Mesenchymal stem cell (in vitro differentiated cells and primary cell): ENCODE results near the gene GNAI2.

Source experiments
- DNase-seq: peaks from one replicate; pipeline ENCODE4 v3.0.0-alpha.2; 2013
- H2AFZ ChIP-seq: one replicate; pipeline ENCODE4 v1.6.1; 2013; ENCODE audit warnings: low read depth, mild to moderate bottlenecking, control low read depth, inconsistent platforms, low read length, moderate library complexity
- H2AK5ac ChIP-seq: 2 replicates; pipeline ENCODE4 v1.6.1; 2013; ENCODE audit warnings: low read length, moderate library complexity, mild to moderate bottlenecking, inconsistent platforms; ENCODE audit not compliant: severe bottlenecking
- H2BK120ac ChIP-seq: one replicate; pipeline ENCODE4 v1.6.1; 2013; ENCODE audit warnings: low read depth, mild to moderate bottlenecking, inconsistent platforms, low read length, moderate library complexity
- H2BK12ac ChIP-seq, 2 experiments: one replicate each; pipeline ENCODE4 v1.6.1; 2013; ENCODE audit warnings: inconsistent platforms in 2 of 2, low read length in 2 of 2, mild to moderate bottlenecking in 2 of 2, moderate library complexity in 2 of 2, control low read depth in 1 of 2
- H2BK15ac ChIP-seq: one replicate; pipeline ENCODE4 v1.6.1; 2013; ENCODE audit warnings: mild to moderate bottlenecking, low read depth, inconsistent platforms; ENCODE audit not compliant: poor library complexity, severe bottlenecking
- H2BK5ac ChIP-seq: 2 replicates; pipeline ENCODE4 v1.6.1; 2013; ENCODE audit warnings: low read depth, mild to moderate bottlenecking, low read length, control low read depth, inconsistent platforms; ENCODE audit not compliant: poor library complexity, severe bottlenecking
- H3K14ac ChIP-seq, 2 experiments: one replicate each; pipeline ENCODE4 v1.6.1; 2013; ENCODE audit warnings: inconsistent platforms in 2 of 2, low read length in 2 of 2, control low read depth in 1 of 2, mild to moderate bottlenecking in 1 of 2, moderate library complexity in 1 of 2
- H3K18ac ChIP-seq, 2 experiments: one replicate each; pipeline ENCODE4 v1.6.1; 2013; ENCODE audit warnings: inconsistent platforms in 2 of 2, low read length in 2 of 2, control low read depth in 1 of 2, low read depth in 1 of 2, mild to moderate bottlenecking in 1 of 2
- H3K23ac ChIP-seq, 2 experiments: one replicate each; pipeline ENCODE4 v1.6.1; 2013; ENCODE audit warnings: inconsistent platforms in 2 of 2, low read length in 2 of 2, mild to moderate bottlenecking in 2 of 2, moderate library complexity in 2 of 2, control low read depth in 1 of 2
- H3K27ac ChIP-seq: 2 replicates; pipeline ENCODE4 v1.5.1; 2013; ENCODE audit warnings: mild to moderate bottlenecking, moderate library complexity, low read length, control low read depth, inconsistent platforms; ENCODE audit not compliant: poor library complexity, severe bottlenecking
- H3K27me3 ChIP-seq, 2 experiments: 2 replicates each; pipeline versions ENCODE4 v1.6.1 to v1.7.0; 2013; ENCODE audit warnings: low read length in 2 of 2, mild to moderate bottlenecking in 2 of 2, moderate library complexity in 2 of 2, control low read depth in 1 of 2, inconsistent platforms in 1 of 2; ENCODE audit not compliant: control insufficient read depth in 1 of 2, insufficient read depth in 1 of 2
- H3K36me3 ChIP-seq, 2 experiments: 2 replicates each; pipeline versions ENCODE4 v1.6.1 to v1.7.0; 2013; ENCODE audit warnings: low read length in 2 of 2, control low read depth in 1 of 2, inconsistent platforms in 1 of 2, low read depth in 1 of 2, mild to moderate bottlenecking in 1 of 2; ENCODE audit not compliant: insufficient read depth in 2 of 2, control insufficient read depth in 1 of 2
- H3K4ac ChIP-seq, 2 experiments: one replicate each; pipeline ENCODE4 v1.6.1; 2013; ENCODE audit warnings: inconsistent platforms in 2 of 2, low read length in 2 of 2, mild to moderate bottlenecking in 2 of 2, moderate library complexity in 2 of 2, control low read depth in 1 of 2, low read depth in 1 of 2
- H3K4me1 ChIP-seq: 2 replicates; pipeline ENCODE4 v1.6.1; 2013; ENCODE audit warnings: low read depth, low read length, control low read depth; ENCODE audit not compliant: control insufficient read depth, insufficient read depth
- H3K4me2 ChIP-seq: 2 replicates; pipeline ENCODE4 v1.6.1; 2013; ENCODE audit warnings: low read length, mild to moderate bottlenecking, inconsistent platforms; ENCODE audit not compliant: poor library complexity, severe bottlenecking
- H3K4me3 ChIP-seq, 2 experiments: 2 replicates each; pipeline versions ENCODE4 v1.5.1 to v1.7.0; 2013; ENCODE audit warnings: low read length in 2 of 2, mild to moderate bottlenecking in 2 of 2, control low read depth in 1 of 2, low read depth in 1 of 2; ENCODE audit not compliant: insufficient read depth in 1 of 2
- H3K79me1 ChIP-seq: replicated peaks from 2 replicates; pipeline ENCODE4 v1.6.1; 2013; ENCODE audit warnings: mild to moderate bottlenecking, control low read depth, low read length, inconsistent platforms; ENCODE audit not compliant: poor library complexity, severe bottlenecking
- H3K9ac ChIP-seq: 2 replicates; pipeline ENCODE4 v1.7.0; 2013; ENCODE audit warnings: mild to moderate bottlenecking, low read length, moderate library complexity
- H3K9me3 ChIP-seq: 2 replicates; pipeline ENCODE4 v1.7.0; 2013; ENCODE audit warnings: mild to moderate bottlenecking, low read length; ENCODE audit not compliant: control insufficient read depth
- H4K8ac ChIP-seq: one replicate; pipeline ENCODE4 v1.6.1; 2013; ENCODE audit warnings: inconsistent platforms, mild to moderate bottlenecking, low read length, moderate library complexity
- H4K91ac ChIP-seq: one replicate; pipeline ENCODE4 v1.6.1; 2013; ENCODE audit warnings: mild to moderate bottlenecking, low read length, inconsistent platforms
- WGBS: methylation state at CpG from one replicate; pipeline ENCODE4 v1.1.7; 2013; ENCODE audit warnings: mixed read lengths; 5-methylcytosine and 5-hydroxymethylcytosine counted together

Gene GNAI2

GRCh38 chr3:50236484-50237132 lies 604 bp downstream of the GNAI2 start:
- H4K91ac ChIP-seq: peak overlapping the region; percentile 46
- no peak for DNase-seq
- no peak overlapping the region for H4K8ac ChIP-seq
- H3K27ac ChIP-seq: peak overlapping the region; percentile 92
- H3K4me1 ChIP-seq: peaks cover 34% of the 10 kb centered on the region
- H3K18ac ChIP-seq: peak overlapping the region; percentile 78 to 97
- peak overlapping the region in 1 of 2 experiments; percentile 68 for H2BK12ac ChIP-seq
- H3K36me3 ChIP-seq: peaks cover 14 to 25% of the 10 kb centered on the region in 2 experiments
- under 1% methylated on average over 13 of the region's 13 CpGs for WGBS
- peaks cover 6% of the 10 kb centered on the region for H3K79me1 ChIP-seq
- H3K23ac ChIP-seq: peak overlapping the region in 1 of 2 experiments; percentile 68
- H3K4me2 ChIP-seq: peak overlapping the region; percentile 95
- H2AK5ac ChIP-seq: peak overlapping the region; percentile 35
- peak overlapping the region; percentile 54 to 95 for H3K4ac ChIP-seq
- H3K9ac ChIP-seq: peak overlapping the region; percentile 96
- peak overlapping the region; percentile 40 for H2BK120ac ChIP-seq
- no peaks in the 10 kb centered on the region for H3K9me3 ChIP-seq
- peak overlapping the region; percentile 81 for H2BK5ac ChIP-seq
- H2BK15ac ChIP-seq: no peak overlapping the region
- H3K14ac ChIP-seq: peak overlapping the region; percentile 49 to 98
- no peaks in the 10 kb centered on the region for H3K27me3 ChIP-seq
- no peak overlapping the region for H2AFZ ChIP-seq
- H3K4me3 ChIP-seq: peak overlapping the region; percentile 88 to 100

GRCh38 chr3:50237133-50237651 lies 1.2 kb downstream of the GNAI2 start:
- Histone ChIP-seq H2BK12ac (peak overlapping the region; percentile 6 to 85), H3K79me1 (peaks cover 6% of the 10 kb centered on the region), H3K4ac (peak overlapping the region; percentile 83 to 95), H2BK120ac (peak overlapping the region; percentile 55), H3K9ac (peak overlapping the region; percentile 96), H3K9me3 (no peaks in the 10 kb centered on the region), H4K91ac (peak overlapping the region; percentile 48), H3K14ac (peak overlapping the region in 1 of 2 experiments; percentile 98), H3K36me3 (peaks cover 18 to 31% of the 10 kb centered on the region in 2 experiments), H3K4me2 (peak overlapping the region; percentile 95), H3K23ac (peak overlapping the region in 1 of 2 experiments; percentile 96), H3K18ac (peak overlapping the region; percentile 92 to 97), H2BK5ac (peak overlapping the region; percentile 74), H4K8ac (peak overlapping the region; percentile 66), H3K27me3 (no peaks in the 10 kb centered on the region), H3K4me3 (peak overlapping the region; percentile 88 to 100), H3K4me1 (peaks cover 40% of the 10 kb centered on the region), H2AFZ (no peak overlapping the region), H3K27ac (peak overlapping the region; percentile 92), H2AK5ac (peak overlapping the region; percentile 42), H2BK15ac (no peak overlapping the region)
- 4% methylated on average over 7 of the region's 7 CpGs for WGBS
- DNase-seq: peak; percentile 59

DNA sequence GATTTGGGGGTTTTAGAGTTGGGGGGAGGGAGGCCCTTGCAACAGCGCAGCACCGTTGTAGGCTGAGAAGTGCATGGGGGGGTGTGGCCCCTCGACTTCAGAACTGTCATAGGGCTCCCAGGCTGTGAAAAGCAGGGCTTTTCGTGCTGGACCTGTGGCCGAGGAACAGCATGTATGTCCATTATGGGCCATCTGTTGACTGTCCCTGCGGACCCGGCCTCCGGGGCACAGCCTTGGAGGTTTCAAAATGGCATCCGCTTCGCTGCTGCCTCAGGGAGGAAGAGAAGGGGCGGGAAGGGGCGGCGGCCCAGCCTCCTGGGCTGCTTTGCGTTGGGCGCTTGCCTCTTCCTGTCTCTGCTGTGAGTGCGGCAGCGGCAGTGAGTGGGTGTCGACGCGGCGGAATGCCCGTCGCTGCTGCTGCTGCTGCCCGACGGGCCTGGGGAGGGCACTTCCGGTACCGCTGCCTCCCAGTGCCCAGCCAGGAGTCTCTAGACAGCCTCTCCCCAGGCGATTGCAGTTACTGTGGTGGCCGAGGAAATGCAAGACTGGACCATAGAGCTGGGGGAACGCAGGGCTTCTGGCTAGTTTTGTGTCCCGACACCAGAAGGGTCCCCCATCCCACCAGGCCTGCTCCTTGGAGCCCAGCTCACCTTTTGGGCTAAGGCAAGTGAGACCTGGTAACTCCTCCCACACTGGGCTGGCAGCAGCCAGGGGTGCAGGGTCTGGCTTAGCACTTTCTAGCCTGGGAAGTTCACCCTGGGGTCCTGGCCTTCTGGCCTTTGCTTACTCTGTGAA lies 1.9 kb downstream of the GNAI2 start:
- peak overlapping the region in 1 of 2 experiments; percentile 96 for H3K23ac ChIP-seq
- peak overlapping the region in 1 of 2 experiments; percentile 98 for H3K14ac ChIP-seq
- peak overlapping the region in 1 of 2 experiments; percentile 6 for H2BK12ac ChIP-seq
- H3K4me2 ChIP-seq: peak overlapping the region; percentile 95
- H2BK5ac ChIP-seq: peak overlapping the region; percentile 74
- H3K18ac ChIP-seq: peak overlapping the region; percentile 92 to 97
- H3K4me3 ChIP-seq: peak overlapping the region; percentile 88 to 100
- peak overlapping the region; percentile 66 for H4K91ac ChIP-seq
- 2% methylated on average over 31 of the region's 31 CpGs for WGBS
- H3K4ac ChIP-seq: peak overlapping the region; percentile 83 to 95
- H3K9me3 ChIP-seq: no peaks in the 10 kb centered on the region
- peaks cover 18 to 36% of the 10 kb centered on the region in 2 experiments for H3K36me3 ChIP-seq
- H3K27ac ChIP-seq: peak overlapping the region; percentile 92
- H3K27me3 ChIP-seq: no peaks in the 10 kb centered on the region
- peak overlapping the region; percentile 96 for H3K9ac ChIP-seq
- H2BK15ac ChIP-seq: no peak overlapping the region
- DNase-seq: peak; percentile 88
- H3K4me1 ChIP-seq: peaks cover 48% of the 10 kb centered on the region
- peaks cover 6% of the 10 kb centered on the region for H3K79me1 ChIP-seq
- H2AFZ ChIP-seq: no peak overlapping the region
- H2BK120ac ChIP-seq: peak overlapping the region; percentile 69
- H2AK5ac ChIP-seq: peak overlapping the region; percentile 42
- H4K8ac ChIP-seq: peak overlapping the region; percentile 91
